Natural killer cell (primary cell): ENCODE data around the gene ADGRF3. TPM values are rescaled to one million over a fixed set of nuclear protein-coding genes. Genes with fewer than 3 reads are reported as not detected.
"Not testable (repeated sequence)": the region's sequence is repeated elsewhere in the genome, so short reads cannot be mapped to it uniquely, and the experiment has no call there.

ENCODE experiments used
- ATAC-seq, 3 donors: fragments of 150-1000 bp in 2 of 3; fragments of 200-7000 bp in 1 of 3; cut with Tn5 transposase; 1 replicate in 1 of 3; 2 replicates in 2 of 3; pipeline ENCODE4 v1.10.0; 2021; ENCODE audit warnings: mild to moderate bottlenecking in 2 of 3, moderate library complexity in 2 of 3
- DNase-seq, 2 donors: peaks; one replicate each; pipeline versions ENCODE4 v3.0.0 to v3.0.0-alpha.2; 2013 to 2021; ENCODE audit warnings: mixed read lengths in 1 of 2
- H3K27ac ChIP-seq: one replicate; pipeline ENCODE4 v1.5.1; 2013; ENCODE audit warnings: mild to moderate bottlenecking, low read length
- H3K27me3 ChIP-seq: one replicate; pipeline ENCODE4 v1.6.1; 2013; ENCODE audit warnings: low read length; ENCODE audit not compliant: control insufficient read depth, insufficient read depth
- H3K36me3 ChIP-seq: one replicate; pipeline ENCODE4 v1.6.1; 2013; ENCODE audit warnings: low read length; ENCODE audit not compliant: control insufficient read depth, insufficient read depth
- H3K4me1 ChIP-seq: one replicate; pipeline ENCODE4 v1.6.1; 2013; ENCODE audit warnings: low read length; ENCODE audit not compliant: control insufficient read depth, insufficient read depth
- H3K4me3 ChIP-seq: one replicate; pipeline ENCODE4 v1.5.1; 2013; ENCODE audit warnings: low read length
- H3K9me3 ChIP-seq: one replicate; pipeline ENCODE4 v1.6.1; 2013; ENCODE audit warnings: low read length; ENCODE audit not compliant: control insufficient read depth, insufficient read depth
- H3K27ac Mint-ChIP-seq, 2 donors: one replicate each; pipeline ENCODE4 v1.8.0; 2022; ENCODE audit warnings: mild to moderate bottlenecking in 2 of 2, mixed read lengths in 2 of 2, moderate library complexity in 1 of 2
- H3K27me3 Mint-ChIP-seq, 2 donors: one replicate each; pipeline ENCODE4 v1.8.0; 2022; ENCODE audit warnings: low read depth in 2 of 2, mixed read lengths in 2 of 2
- H3K36me3 Mint-ChIP-seq: one replicate; pipeline ENCODE4 v1.8.0; 2022; ENCODE audit warnings: mixed read lengths
- H3K4me1 Mint-ChIP-seq, 2 donors: one replicate each; pipeline ENCODE4 v1.8.0; 2022; ENCODE audit warnings: mixed read lengths in 2 of 2
- H3K4me3 Mint-ChIP-seq: one replicate; pipeline ENCODE4 v1.8.0; 2022; ENCODE audit warnings: mild to moderate bottlenecking, moderate library complexity, mixed read lengths
- H3K9me3 Mint-ChIP-seq, 2 donors: one replicate each; pipeline ENCODE4 v1.8.0; 2022; ENCODE audit warnings: mixed read lengths in 2 of 2
- WGBS: methylation state at CpG from one replicate; pipeline ENCODE4 v1.1.7; 2013; ENCODE audit warnings: missing lambda C conversion rate; ENCODE audit not compliant: insufficient coverage; 5-methylcytosine and 5-hydroxymethylcytosine counted together
- intact Hi-C: fragments of 100-400 bp; cut with micrococcal nuclease; formaldehyde crosslinking; loops from one replicate; pipeline ENCODE4 v1.14.2; 2022
- total RNA-seq, 4 donors: library from RNA; stranded (reverse); fragments of 120-200 nt in 1 of 4; gene quantifications; one replicate each; pipeline versions ENCODE4 v1.2.3 to v1.2.4, GENCODE V29; 2013 to 2022
- TF ChIP-seq, protein P1 (sequence below): fragments of 200-600 bp; IDR thresholded peaks from one replicate; pipeline ENCODE4 v1.8.0; 2022; ENCODE audit warnings: antibody characterized with exemption

ADGRF3 gene
- total RNA-seq, 3 donors from 2014 or later (not counting 1 experiment from before 2014, with no cell fraction given): 0.97 to 2.1 (median 2.1) TPM

- WGBS: 86% methylated on average over 2 of the region's 2 CpGs
- intact Hi-C loops: loop anchor here (1.0 kb wide), 1 partner anchor 38 kb away; no protein-coding TSS in a partner anchor
These were observed 9.9 kb downstream of the ADGRF3 start for GRCh38 chr2:26336719-26337118.

DNA sequence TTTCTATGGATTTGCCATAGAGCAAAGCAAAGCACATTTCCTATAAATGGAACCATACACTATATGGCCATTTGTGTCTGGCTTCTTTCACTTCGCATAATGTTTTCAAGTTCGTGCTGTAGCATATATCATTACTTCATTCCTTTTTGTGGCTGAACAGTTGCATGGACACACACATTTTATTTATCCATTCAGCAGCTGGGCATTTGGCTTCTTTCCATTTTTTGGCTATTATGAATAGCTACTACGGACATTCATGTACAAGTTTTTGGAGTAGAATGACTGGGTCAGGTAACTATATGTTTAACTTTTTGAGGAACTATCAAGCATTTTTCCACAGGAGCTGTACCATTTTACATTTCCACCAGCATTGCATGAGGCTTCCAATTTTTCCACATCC lies 11.4 kb downstream of the ADGRF3 start:
- Histone ChIP-seq H3K4me3 (no peak overlapping the region), H3K4me1 (no peaks in the 10 kb centered on the region), H3K9me3 (no peaks in the 10 kb centered on the region), H3K27ac (no peak overlapping the region), H3K27me3 (no peaks in the 10 kb centered on the region), H3K36me3 (no peaks in the 10 kb centered on the region)
- Mint-ChIP-seq H3K27me3 (no peaks in the 10 kb centered on the region), H3K4me3 (no peak overlapping the region), H3K36me3 (no peaks in the 10 kb centered on the region), H3K9me3 (no peaks in the 10 kb centered on the region), H3K4me1 (peaks cover 2 to 3% of the 10 kb centered on the region in 2 donors), H3K27ac (no peak overlapping the region)
- ATAC-seq: no peak
- 90% methylated on average over 3 of the region's 3 CpGs for WGBS
- DNase-seq: no peak
- TF ChIP-seq, protein P1, sequence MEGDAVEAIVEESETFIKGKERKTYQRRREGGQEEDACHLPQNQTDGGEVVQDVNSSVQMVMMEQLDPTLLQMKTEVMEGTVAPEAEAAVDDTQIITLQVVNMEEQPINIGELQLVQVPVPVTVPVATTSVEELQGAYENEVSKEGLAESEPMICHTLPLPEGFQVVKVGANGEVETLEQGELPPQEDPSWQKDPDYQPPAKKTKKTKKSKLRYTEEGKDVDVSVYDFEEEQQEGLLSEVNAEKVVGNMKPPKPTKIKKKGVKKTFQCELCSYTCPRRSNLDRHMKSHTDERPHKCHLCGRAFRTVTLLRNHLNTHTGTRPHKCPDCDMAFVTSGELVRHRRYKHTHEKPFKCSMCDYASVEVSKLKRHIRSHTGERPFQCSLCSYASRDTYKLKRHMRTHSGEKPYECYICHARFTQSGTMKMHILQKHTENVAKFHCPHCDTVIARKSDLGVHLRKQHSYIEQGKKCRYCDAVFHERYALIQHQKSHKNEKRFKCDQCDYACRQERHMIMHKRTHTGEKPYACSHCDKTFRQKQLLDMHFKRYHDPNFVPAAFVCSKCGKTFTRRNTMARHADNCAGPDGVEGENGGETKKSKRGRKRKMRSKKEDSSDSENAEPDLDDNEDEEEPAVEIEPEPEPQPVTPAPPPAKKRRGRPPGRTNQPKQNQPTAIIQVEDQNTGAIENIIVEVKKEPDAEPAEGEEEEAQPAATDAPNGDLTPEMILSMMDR: no peak
- intact Hi-C loops: no loop called here

More at GRCh38 chr2:26336719-26337118, 9.9 kb downstream of the ADGRF3 start:
- H3K36me3 ChIP-seq: no peaks in the 10 kb centered on the region
- Mint-ChIP-seq H3K36me3 (no peaks in the 10 kb centered on the region), H3K27me3 (no peaks in the 10 kb centered on the region), H3K9me3 (no peaks in the 10 kb centered on the region), H3K4me3 (no peak overlapping the region), H3K27ac (no peak overlapping the region), H3K4me1 (no peaks in the 10 kb centered on the region)
- TF ChIP-seq, protein P1: no peak
- no peak overlapping the region for H3K4me3 ChIP-seq
- no peaks in the 10 kb centered on the region for H3K27me3 ChIP-seq
- no peak overlapping the region for H3K27ac ChIP-seq
- DNase-seq: no peak
- no peak for ATAC-seq
- H3K9me3 ChIP-seq: no peaks in the 10 kb centered on the region
- H3K4me1 ChIP-seq: no peaks in the 10 kb centered on the region

DNA sequence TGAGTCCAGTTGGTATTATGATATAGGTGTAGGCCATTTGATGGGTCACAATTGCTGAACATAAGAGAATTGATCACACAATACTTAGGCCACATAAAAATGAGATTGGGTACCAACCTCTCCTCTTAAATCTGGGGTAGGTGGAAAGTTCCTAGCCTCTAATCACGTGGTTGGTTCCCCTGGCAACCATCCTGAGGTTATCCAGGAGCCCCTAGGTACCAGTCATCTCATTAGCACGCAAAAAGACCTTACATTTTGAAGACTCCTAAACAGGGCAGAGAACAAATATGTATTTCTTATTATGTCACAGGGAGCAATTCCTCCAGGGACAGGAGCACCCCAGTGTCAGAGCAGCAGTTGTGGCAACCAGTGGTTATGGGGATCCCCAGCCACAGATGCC lies 13.3 kb downstream of the ADGRF3 start:
- H3K4me1 ChIP-seq: no peaks in the 10 kb centered on the region
- DNase-seq: no peak
- intact Hi-C loops: loop anchor here (5.0 kb wide), 1 partner anchor 161 kb away; the partner anchor contains the start of gene GAREM2
- H3K27ac ChIP-seq: no peak overlapping the region
- Mint-ChIP-seq H3K9me3 (no peaks in the 10 kb centered on the region), H3K36me3 (no peaks in the 10 kb centered on the region), H3K27me3 (no peaks in the 10 kb centered on the region), H3K27ac (no peak overlapping the region), H3K4me1 (peaks cover 8 to 9% of the 10 kb centered on the region in 2 donors), H3K4me3 (no peak overlapping the region)
- ATAC-seq: no peak
- 94% methylated on average over 2 of the region's 2 CpGs for WGBS
- no peaks in the 10 kb centered on the region for H3K36me3 ChIP-seq
- H3K27me3 ChIP-seq: no peaks in the 10 kb centered on the region
- TF ChIP-seq, protein P1: no peak
- H3K9me3 ChIP-seq: no peaks in the 10 kb centered on the region
- H3K4me3 ChIP-seq: no peak overlapping the region

DNA sequence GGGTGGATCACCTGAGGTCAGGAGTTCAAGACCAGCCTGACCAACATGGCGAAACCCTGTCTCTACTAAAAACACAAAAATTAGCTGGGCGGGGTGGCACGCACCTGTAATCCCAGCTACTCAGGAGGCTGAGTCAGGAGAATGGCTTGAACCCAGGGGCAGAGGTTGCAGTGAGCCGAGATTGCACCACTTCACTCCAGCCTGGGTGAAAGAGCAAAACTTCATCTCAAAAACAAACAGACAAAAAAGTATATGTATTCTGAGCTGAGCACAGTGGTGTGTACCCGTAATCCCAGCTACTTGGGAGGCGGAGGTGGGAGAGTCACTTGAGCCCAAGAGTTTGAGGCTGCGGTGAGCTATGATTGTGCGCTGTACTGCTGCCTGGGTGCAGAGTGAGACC lies 15.3 kb downstream of the ADGRF3 start:
- H3K9me3 ChIP-seq, DNase-seq, H3K27me3 Mint-ChIP-seq, ATAC-seq, H3K27ac Mint-ChIP-seq, H3K4me1 Mint-ChIP-seq, H3K4me1 ChIP-seq, H3K36me3 Mint-ChIP-seq, H3K4me3 ChIP-seq, H3K27me3 ChIP-seq, H3K36me3 ChIP-seq, H3K9me3 Mint-ChIP-seq, H3K27ac ChIP-seq, H3K4me3 Mint-ChIP-seq: not testable (repeated sequence)
- WGBS: 93% methylated on average over 7 of the region's 8 CpGs
- intact Hi-C loops: loop anchor here (2.0 to 5.0 kb wide), 5 partner anchors 87 to 341 kb away; partner anchors contain the start of genes GAREM2, HADHA and HADHB
